ENCODE measurements around the gene TMEM14A. TPM values are rescaled to one million over a fixed set of nuclear protein-coding genes. Genes with fewer than 3 reads are reported as not detected.

Gene TMEM14A
- total RNA-seq, 2 donors from 2014 or later = 16.5 to 27.1 TPM

GRCh38 chr6:52645976-52646375, 24.9 kb upstream of the TMEM14A start:
- no peak overlapping the region for H3K4me3 ChIP-seq
- peaks cover 3% of the 10 kb centered on the region for H3K27me3 ChIP-seq (replicated peaks; ENCODE audit: insufficient read depth)
- H3K4me1 ChIP-seq (ENCODE audit: control insufficient read depth in 1 of 2, low read depth in 2 of 2) = no peaks in the 10 kb centered on the region
- H3K9me3 ChIP-seq = no peaks in the 10 kb centered on the region
- ATAC-seq (ENCODE audit: insufficient number of reproducible peaks, low FRiP score, low read depth) (no peak), DNase-seq (ENCODE audit: low spot score) (no peak)
- TF ChIP-seq, protein P1, sequence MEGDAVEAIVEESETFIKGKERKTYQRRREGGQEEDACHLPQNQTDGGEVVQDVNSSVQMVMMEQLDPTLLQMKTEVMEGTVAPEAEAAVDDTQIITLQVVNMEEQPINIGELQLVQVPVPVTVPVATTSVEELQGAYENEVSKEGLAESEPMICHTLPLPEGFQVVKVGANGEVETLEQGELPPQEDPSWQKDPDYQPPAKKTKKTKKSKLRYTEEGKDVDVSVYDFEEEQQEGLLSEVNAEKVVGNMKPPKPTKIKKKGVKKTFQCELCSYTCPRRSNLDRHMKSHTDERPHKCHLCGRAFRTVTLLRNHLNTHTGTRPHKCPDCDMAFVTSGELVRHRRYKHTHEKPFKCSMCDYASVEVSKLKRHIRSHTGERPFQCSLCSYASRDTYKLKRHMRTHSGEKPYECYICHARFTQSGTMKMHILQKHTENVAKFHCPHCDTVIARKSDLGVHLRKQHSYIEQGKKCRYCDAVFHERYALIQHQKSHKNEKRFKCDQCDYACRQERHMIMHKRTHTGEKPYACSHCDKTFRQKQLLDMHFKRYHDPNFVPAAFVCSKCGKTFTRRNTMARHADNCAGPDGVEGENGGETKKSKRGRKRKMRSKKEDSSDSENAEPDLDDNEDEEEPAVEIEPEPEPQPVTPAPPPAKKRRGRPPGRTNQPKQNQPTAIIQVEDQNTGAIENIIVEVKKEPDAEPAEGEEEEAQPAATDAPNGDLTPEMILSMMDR (IDR thresholded peaks at IDR 0.05) = no peak
- H3K36me3 ChIP-seq = no peaks in the 10 kb centered on the region
- no peak overlapping the region for H3K27ac ChIP-seq

- ATAC-seq (ENCODE audit: insufficient number of reproducible peaks, low FRiP score, low read depth) (no peak), DNase-seq (ENCODE audit: low spot score) (no peak)
- Histone ChIP-seq H3K36me3 (no peaks in the 10 kb centered on the region), H3K27me3 (replicated peaks; ENCODE audit: insufficient read depth) (peaks cover 4% of the 10 kb centered on the region), H3K27ac (no peak overlapping the region), H3K9me3 (no peaks in the 10 kb centered on the region), H3K4me3 (no peak overlapping the region), H3K4me1 (ENCODE audit: control insufficient read depth in 1 of 2, low read depth in 2 of 2) (no peaks in the 10 kb centered on the region)
- TF ChIP-seq, protein P1 (IDR thresholded peaks at IDR 0.05) = no peak
These were observed 23.7 kb upstream of the TMEM14A start for GRCh38 chr6:52647199-52647598.

DNA sequence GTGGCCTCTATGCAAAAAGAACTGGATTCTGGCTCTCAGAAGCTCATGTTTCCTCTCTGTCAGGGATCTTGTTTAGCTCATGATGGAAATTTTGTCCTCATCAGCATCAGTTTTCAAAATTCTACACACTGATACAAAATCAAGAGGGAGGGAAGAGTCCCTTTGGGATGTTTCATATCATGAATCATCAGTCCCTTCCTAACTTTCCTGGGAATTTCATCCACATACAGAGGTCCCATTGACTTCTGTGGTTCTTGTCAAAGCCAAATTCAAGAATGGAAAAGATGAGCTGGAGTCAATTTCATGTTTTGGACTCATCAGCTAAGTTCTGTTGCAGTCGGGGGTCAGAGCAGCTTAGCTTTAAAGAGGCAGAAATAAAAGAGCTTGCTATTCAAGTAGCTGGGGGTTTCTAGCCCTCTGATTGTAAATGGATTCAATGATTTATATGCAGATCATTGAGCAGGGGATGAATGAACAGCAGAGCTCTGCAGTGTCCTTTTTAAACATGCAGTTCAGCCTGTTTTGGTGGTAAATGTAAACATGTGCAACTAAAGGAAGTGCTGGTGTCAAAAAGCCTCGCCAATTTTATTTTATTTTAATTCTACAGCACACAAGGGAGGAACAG, 21.3 kb upstream of the TMEM14A start:
- Histone ChIP-seq H3K36me3 (no peaks in the 10 kb centered on the region), H3K27me3 (replicated peaks; ENCODE audit: insufficient read depth) (peaks cover 9% of the 10 kb centered on the region), H3K4me3 (no peak overlapping the region), H3K4me1 (ENCODE audit: control insufficient read depth in 1 of 2, low read depth in 2 of 2) (no peaks in the 10 kb centered on the region), H3K9me3 (no peaks in the 10 kb centered on the region), H3K27ac (no peak overlapping the region)
- DNase-seq (ENCODE audit: low spot score) = no peak
- ATAC-seq (ENCODE audit: insufficient number of reproducible peaks, low FRiP score, low read depth) = no peak
- TF ChIP-seq, protein P1 (IDR thresholded peaks at IDR 0.05) = no peak

GRCh38 chr6:52650941-52651340, 20.0 kb upstream of the TMEM14A start:
- Histone ChIP-seq H3K27me3 (replicated peaks; ENCODE audit: insufficient read depth) (peaks cover 9% of the 10 kb centered on the region), H3K4me1 (ENCODE audit: control insufficient read depth in 1 of 2, low read depth in 2 of 2) (no peaks in the 10 kb centered on the region), H3K9me3 (no peaks in the 10 kb centered on the region), H3K36me3 (no peaks in the 10 kb centered on the region), H3K4me3 (no peak overlapping the region), H3K27ac (no peak overlapping the region)
- no peak for ATAC-seq (ENCODE audit: insufficient number of reproducible peaks, low FRiP score, low read depth)
- TF ChIP-seq, protein P1 (IDR thresholded peaks at IDR 0.05) = no peak
- DNase-seq (ENCODE audit: low spot score) = no peak

- TF ChIP-seq, protein P1 (IDR thresholded peaks at IDR 0.05) = no peak
- no peaks in the 10 kb centered on the region for H3K4me1 ChIP-seq (ENCODE audit: control insufficient read depth in 1 of 2, low read depth in 2 of 2)
- no peak for ATAC-seq (ENCODE audit: insufficient number of reproducible peaks, low FRiP score, low read depth)
These were observed 17.8 kb upstream of the TMEM14A start for GRCh38 chr6:52653151-52653550.

More at GRCh38 chr6:52653151-52653550, 17.8 kb upstream of the TMEM14A start:
- no peaks in the 10 kb centered on the region for H3K9me3 ChIP-seq
- H3K36me3 ChIP-seq = no peaks in the 10 kb centered on the region
- no peak for DNase-seq (ENCODE audit: low spot score)
- H3K27me3 ChIP-seq (replicated peaks; ENCODE audit: insufficient read depth) = peaks cover 6% of the 10 kb centered on the region
- no peak overlapping the region for H3K4me3 ChIP-seq
- H3K27ac ChIP-seq = no peak overlapping the region

All from thoracic aorta (tissue), 2 donors.